Measurements from ENCODE around the gene ADRB1.

The ADRB1 gene

DNA sequence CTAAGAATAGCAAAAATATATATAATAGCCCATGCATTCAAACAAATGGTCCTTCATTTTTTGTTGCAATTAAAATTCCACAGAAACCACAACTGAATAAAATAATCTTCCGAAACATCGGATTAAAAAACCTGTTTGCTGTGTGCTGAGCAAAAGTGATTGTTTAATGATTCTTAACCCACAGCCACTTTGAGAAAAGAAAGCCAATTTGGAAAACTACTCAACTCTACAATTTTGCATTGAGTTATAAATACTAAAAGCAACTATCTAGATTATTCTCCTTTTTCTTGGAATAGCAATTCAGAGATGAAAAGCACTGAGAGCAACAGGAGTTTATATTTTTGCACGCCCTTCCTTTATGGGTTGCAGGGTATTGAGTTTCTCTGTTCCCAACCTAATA lies 8.0 kb downstream of the ADRB1 start:
- no peak for DNase-seq (ENCODE audit: low spot score)
- TF ChIP-seq, protein P1, sequence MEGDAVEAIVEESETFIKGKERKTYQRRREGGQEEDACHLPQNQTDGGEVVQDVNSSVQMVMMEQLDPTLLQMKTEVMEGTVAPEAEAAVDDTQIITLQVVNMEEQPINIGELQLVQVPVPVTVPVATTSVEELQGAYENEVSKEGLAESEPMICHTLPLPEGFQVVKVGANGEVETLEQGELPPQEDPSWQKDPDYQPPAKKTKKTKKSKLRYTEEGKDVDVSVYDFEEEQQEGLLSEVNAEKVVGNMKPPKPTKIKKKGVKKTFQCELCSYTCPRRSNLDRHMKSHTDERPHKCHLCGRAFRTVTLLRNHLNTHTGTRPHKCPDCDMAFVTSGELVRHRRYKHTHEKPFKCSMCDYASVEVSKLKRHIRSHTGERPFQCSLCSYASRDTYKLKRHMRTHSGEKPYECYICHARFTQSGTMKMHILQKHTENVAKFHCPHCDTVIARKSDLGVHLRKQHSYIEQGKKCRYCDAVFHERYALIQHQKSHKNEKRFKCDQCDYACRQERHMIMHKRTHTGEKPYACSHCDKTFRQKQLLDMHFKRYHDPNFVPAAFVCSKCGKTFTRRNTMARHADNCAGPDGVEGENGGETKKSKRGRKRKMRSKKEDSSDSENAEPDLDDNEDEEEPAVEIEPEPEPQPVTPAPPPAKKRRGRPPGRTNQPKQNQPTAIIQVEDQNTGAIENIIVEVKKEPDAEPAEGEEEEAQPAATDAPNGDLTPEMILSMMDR (IDR thresholded peaks at IDR 0.05; ENCODE audit: extremely low read depth, insufficient read depth, missing control alignments), result no peak
- in situ Hi-C loops (cut with MboI; ENCODE audit: low pct_unique_long_range_greater_than_20kb, low sequenced_read_pairs, unreplicated experiment), result no loop called here

- DNase-seq (ENCODE audit: low spot score), result no peak
- in situ Hi-C loops (cut with MboI; ENCODE audit: low pct_unique_long_range_greater_than_20kb, low sequenced_read_pairs, unreplicated experiment), result no loop called here
- TF ChIP-seq, protein P1 (IDR thresholded peaks at IDR 0.05; ENCODE audit: extremely low read depth, insufficient read depth, missing control alignments), result no peak
Observed at GRCh38 chr10:114052255-114052654, 8.6 kb downstream of the ADRB1 start.

DNA sequence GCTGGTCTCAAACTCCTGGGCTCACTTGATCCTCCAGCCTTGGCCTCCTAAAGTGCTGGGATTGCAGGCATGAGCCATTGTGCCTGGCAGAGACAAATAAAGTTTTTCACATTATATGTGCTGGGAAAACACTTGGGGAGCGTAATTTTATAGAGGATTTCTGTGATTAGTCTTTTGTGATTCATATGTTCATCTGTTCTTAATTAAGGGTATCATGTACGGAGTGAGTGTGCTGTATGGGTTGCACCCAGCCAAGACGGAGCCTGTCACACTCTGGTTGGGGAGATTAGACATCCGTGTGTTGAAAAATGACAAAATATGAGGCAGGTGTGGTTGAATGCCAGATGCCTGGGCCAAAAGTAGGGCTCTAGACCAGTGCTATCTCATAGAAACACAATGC lies 10.3 kb downstream of the ADRB1 start:
- no peak for DNase-seq (ENCODE audit: low spot score)
- in situ Hi-C loops (cut with MboI; ENCODE audit: low pct_unique_long_range_greater_than_20kb, low sequenced_read_pairs, unreplicated experiment), result no loop called here
- TF ChIP-seq, protein P1 (IDR thresholded peaks at IDR 0.05; ENCODE audit: extremely low read depth, insufficient read depth, missing control alignments), result no peak

DNA sequence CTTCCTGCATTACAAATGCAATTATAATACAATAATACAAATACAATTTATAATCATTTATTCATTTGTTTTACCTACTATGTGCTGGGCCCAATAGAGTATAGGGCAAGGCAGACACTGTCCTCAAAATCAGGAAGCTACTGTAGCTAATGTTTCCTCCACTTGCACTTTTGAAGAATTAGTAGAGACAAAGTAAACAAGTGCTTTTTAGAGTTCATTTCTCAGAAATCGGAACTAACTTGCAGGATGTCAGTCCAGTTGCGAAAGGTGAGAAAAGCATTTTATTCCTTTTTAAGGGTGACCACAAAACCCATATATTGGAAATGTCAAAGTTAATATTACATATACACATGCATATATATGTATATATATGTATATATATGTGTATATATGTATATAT lies 14.2 kb downstream of the ADRB1 start:
- TF ChIP-seq, protein P1 (IDR thresholded peaks at IDR 0.05; ENCODE audit: extremely low read depth, insufficient read depth, missing control alignments), result no peak
- DNase-seq (ENCODE audit: low spot score), result no peak
- in situ Hi-C loops (cut with MboI; ENCODE audit: low pct_unique_long_range_greater_than_20kb, low sequenced_read_pairs, unreplicated experiment), result no loop called here

DNA sequence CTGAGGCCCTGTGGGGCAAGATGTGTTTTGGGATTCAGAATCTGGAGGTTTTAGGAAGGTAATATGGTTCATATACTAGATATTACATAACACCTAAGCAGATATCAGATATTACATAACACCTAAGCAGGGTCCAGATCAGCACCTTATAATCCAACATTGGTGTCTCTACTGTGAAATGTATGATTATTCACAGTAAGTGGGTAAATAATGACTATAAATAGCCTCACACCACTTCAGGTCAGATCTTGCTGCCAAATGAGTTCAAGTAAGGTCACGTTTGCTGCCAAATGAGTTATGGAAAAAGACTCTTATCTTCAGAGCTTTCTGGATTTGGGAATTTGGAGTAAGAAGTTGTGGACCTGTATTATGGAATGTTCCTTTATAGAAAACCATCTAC lies 14.6 kb downstream of the ADRB1 start:
- TF ChIP-seq, protein P1 (IDR thresholded peaks at IDR 0.05; ENCODE audit: extremely low read depth, insufficient read depth, missing control alignments), result no peak
- DNase-seq (ENCODE audit: low spot score), result no peak
- in situ Hi-C loops (cut with MboI; ENCODE audit: low pct_unique_long_range_greater_than_20kb, low sequenced_read_pairs, unreplicated experiment), result no loop called here

- in situ Hi-C loops (cut with MboI; ENCODE audit: low pct_unique_long_range_greater_than_20kb, low sequenced_read_pairs, unreplicated experiment), result no loop called here
- DNase-seq (ENCODE audit: low spot score), result no peak
- TF ChIP-seq, protein P1 (IDR thresholded peaks at IDR 0.05; ENCODE audit: extremely low read depth, insufficient read depth, missing control alignments), result no peak
Observed at GRCh38 chr10:114059561-114059960, 15.9 kb downstream of the ADRB1 start.

- TF ChIP-seq, protein P1 (IDR thresholded peaks at IDR 0.05; ENCODE audit: extremely low read depth, insufficient read depth, missing control alignments), result no peak
- in situ Hi-C loops (cut with MboI; ENCODE audit: low pct_unique_long_range_greater_than_20kb, low sequenced_read_pairs, unreplicated experiment), result no loop called here
- DNase-seq (ENCODE audit: low spot score), result no peak
Observed at GRCh38 chr10:114060456-114060855, 16.8 kb downstream of the ADRB1 start.

Data from GM13977 (cell line).